GM12892 (cell line): Measurements from ENCODE around the gene LRRC45.
A peak's percentile ranks its signal among the peaks of the same experiment; 100 is the strongest.

Source experiments
- DNase-seq: peaks from one replicate; pipeline ENCODE4 v3.0.0; 2011; ENCODE audit not compliant: insufficient read length
- FAIRE-seq: peaks from 2 replicates; lab custom pipeline; 2011; peaks lifted over from hg19 to GRCh38; lab: Jason Lieb, UNC
- POLR2A ChIP-seq: IDR thresholded peaks from 2 replicates; pipeline ENCODE4 v1.6.1; 2011; ENCODE audit warnings: low read depth, low read length, control low read depth
- POLR2AphosphoS5 ChIP-seq: IDR thresholded peaks from 2 replicates; pipeline ENCODE4 v1.6.1; 2011; ENCODE audit warnings: low read depth, low read length, control low read depth
- TAF1 ChIP-seq: IDR thresholded peaks from 2 replicates; pipeline ENCODE4 v1.6.1; 2011; ENCODE audit warnings: low read depth, mild to moderate bottlenecking, control low read depth, low read length, borderline replicate concordance

The LRRC45 gene

DNA sequence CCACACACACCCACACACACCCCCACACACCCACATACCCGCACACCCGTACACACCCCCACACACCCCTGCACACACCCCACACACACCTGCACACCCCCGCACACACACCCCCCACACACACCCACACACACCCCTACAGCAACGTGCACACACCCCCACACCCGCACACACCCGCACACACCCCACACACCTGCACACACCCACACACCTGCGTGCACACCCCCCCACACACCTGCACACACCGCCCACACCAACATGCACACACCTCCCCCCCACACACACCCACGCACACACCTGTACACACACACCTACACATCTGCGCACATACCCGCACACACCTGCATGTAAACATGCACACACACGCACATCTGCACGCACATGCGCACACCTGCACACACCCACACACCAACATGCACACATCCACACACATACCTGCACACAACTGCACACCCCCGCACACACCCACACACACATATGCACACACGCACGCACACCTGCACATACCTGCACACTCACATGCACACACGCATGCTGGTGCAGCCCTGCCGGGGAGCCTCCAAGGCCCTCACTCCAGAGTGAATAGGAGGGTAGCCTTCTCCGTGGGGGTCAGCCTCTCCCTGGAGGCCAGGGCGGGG, 38.2 kb upstream of the LRRC45 start:
- FAIRE-seq = no peak
- TF ChIP-seq POLR2AphosphoS5 = peak; percentile 69; the same call in 1 of the 2 replicates
- TF ChIP-seq POLR2A = no peak
- DNase-seq = no peak

DNA sequence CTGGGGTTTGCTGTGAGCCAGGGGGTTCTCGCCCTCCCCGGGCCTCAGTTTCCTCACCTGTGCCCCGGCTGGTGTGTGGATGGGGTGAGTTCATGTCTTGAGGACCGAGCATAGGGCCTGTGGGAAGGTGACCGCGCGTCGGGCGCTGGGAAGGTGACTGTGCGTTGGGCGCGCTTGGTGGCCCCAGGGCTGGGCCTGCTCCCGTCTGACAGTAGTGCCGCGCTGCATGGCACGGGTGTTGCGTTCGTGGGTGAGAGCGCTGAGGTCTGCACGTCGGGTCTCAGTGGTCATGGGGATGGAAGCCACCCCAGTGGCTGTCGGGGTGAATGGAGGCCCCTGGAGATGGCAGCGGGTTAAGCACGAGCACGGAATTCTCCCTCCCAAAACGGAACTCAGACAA, 36.5 kb upstream of the LRRC45 start:
- FAIRE-seq (no peak), DNase-seq (no peak)
- TF ChIP-seq POLR2AphosphoS5 = no peak
- no peak for TF ChIP-seq TAF1
- no peak for TF ChIP-seq POLR2A

DNA sequence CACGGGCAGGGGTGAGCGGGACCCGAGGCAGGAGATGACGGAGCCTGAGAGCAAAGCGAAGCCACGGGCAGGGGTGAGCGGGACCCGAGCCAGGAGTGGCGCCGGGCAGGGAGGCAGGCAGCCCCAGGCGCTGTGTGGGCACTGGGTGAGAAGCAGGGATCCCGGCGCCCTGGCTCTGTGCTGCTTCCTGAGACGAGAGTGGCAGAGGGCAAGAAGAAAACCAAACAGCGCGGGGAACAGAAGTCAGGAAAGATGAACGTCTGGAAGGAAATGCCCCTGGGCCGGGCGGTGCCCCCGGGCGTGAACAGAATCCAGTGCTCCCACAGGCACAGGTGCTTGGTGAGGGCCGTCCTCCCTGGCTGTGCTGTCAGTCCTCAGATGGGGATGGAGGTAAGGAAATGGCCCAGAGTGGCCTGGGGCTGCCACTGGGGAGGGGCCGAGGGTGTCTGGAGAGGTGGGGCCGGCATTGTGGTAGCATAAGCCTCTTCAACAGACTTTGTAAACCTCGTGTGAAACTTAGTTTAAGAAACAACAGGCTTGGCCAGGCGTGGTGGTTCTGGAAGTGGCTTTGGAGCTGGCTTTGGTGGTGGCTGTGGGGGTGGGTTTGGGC, 35.8 kb upstream of the LRRC45 start:
- no peak for TF ChIP-seq POLR2A
- TF ChIP-seq TAF1 = no peak
- TF ChIP-seq POLR2AphosphoS5 = no peak
- FAIRE-seq = no peak
- DNase-seq = no peak

DNA sequence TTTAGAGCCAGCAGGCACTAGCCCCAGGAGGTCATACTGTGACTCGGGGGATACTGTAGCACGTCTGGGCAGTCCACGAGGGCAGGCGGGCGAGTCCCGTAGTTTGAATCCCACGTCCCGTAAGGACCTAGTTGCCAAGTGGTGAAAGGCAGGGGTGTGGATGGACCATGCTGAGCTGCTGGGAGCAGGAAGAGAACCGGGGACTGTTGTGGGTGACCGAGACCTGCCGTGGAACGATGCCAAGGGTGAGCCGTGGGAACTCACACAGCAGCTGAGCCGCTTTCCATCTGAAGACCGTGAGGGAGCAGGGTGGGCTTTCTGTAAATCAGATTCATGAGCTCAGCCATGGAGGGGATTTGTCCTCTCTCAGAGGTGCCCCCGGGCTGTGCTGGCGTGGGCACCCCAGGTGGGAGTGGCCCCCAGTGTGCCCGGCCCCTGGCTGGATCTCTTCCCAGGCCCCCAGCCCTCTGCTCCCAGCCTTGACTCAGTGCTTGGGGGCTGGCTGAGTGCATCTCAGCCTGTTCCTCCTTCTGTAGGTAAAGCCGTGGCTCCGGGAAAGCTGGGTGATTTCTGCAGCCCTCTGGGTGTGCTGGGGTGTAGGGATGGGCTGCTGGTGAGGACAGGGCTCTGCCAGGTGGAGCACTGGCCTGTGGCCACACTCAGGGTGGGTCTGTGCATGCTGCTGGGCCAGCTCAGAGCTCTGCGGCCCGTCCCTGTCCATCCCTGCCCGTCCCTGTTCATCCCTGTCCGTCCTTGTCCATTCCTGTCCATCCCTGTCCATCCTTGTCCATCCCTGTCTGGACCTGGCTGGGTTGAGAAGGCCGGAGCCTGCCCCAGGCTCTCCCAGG, 32.0 kb upstream of the LRRC45 start:
- FAIRE-seq = no peak

DNA sequence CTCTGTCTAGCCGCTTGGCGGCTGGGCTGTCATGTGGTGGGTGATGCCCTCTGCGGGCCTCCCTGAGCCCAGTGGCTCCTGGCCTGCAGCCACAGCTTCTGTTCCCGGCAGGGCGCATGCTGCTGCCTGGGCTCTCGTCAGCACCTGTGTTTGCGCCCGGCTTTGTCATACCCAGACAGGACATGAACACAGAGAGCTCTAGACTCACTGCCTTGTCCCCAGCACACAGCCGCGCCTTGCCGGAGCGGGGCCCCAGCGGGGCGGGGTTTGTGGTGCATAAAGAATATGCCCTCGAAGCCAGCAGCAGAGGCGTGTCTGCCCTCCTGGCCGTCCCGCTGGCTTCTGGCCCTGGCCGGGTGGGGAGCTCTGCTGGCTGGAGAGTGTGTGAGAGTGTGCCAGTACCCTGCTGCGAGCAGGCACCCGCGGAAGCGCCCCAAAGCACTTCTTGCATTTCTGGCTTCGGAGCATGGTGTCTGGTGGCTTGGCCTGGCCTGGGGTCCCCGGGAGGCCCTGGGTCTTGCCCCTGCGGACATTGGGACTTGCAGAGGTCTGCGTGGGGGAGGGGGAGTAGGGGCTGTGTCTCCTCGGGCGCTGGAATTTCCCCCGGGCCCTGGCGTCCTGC, 31.3 kb upstream of the LRRC45 start:
- TF ChIP-seq TAF1 (no peak), POLR2A (no peak), POLR2AphosphoS5 (no peak)
- FAIRE-seq (no peak), DNase-seq (no peak)

More for the DNA sequence above, 32.0 kb upstream of the LRRC45 start:
- no peak for DNase-seq
- TF ChIP-seq TAF1 (no peak), POLR2AphosphoS5 (no peak), POLR2A (no peak)

DNA sequence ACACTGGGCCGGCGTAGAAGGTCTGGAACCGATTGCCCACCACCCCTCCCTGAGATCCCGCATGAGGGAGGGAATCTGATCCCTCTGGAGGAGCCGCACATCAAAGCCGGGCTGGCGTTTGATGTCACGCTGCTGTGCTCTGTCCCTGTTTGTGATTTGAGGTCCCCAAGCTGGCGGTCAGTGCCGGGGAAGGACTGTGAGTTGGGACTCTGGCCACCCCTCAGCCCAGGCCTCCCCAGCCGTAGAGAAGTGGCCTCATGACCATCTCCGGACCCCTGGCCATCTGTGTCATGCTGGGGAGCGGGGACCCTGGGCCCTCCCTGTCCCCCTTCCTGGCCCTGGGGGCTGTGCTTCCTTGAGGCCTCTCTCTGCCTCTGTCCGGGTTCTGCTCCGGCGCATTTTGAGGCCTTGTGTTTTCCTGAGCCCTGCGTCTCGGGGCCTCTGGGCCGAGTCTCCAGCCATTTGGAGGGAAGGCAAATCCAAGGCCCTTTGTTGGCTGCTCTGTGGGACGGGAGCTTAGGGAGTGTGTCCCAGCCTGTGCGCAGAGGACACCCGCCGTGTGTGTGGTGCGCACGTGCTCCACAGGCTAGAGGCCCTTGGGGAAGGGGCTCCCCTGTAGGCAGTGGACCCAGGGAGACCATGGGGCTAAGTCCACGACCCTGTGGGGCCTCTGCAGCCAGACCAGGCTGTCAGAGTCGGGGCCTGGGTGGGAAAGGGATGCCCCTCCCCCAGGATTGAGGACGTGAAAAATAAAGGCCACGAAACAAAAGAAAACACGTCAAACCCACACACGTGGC, 30.6 kb upstream of the LRRC45 start:
- no peak for FAIRE-seq
- DNase-seq = no peak
- TF ChIP-seq POLR2AphosphoS5 = no peak
- TF ChIP-seq TAF1 = no peak
- TF ChIP-seq POLR2A = no peak

DNA sequence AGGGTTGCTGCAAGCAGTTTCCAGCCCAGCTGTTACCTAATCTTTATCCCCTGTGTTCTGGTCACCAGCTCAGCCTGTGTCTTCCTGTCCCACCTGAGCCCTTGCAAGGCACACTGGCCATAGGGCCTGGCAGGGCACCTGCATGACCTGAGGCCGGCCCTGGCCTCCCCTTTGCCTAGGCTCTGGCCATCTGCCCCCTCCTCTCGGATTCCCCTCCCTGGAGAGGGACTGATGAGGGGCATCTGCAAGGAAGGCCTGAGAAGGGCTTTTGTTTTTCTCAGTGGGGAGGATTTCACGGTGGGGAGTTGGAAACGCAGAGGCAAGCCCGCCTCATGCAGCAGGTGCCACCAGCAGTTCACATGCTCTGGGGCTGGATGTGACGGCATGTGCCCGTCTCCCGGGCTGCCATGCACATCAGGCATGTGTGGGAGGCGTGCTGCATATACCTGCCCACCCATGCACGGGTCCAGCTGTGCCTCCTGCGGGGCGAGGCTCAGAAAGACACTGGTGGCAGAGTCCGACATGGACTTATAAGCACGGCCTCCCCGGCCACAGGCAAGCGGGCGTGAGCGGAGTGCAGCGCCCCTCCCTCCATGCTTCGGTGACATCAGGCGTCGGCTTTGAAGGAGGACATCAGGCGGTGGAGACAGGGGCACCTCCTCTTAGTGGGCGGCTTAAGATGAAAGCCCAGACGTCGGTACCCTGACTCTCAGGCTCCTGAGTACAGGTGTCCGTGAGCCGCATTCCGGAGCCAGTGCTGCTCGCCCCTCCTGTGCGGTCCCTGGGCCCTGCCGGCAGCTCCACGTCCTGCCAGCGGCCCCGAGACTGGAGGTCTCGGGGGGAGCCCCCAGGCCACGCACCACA, 29.1 kb upstream of the LRRC45 start:
- no peak for TF ChIP-seq POLR2AphosphoS5
- no peak for TF ChIP-seq POLR2A
- no peak for TF ChIP-seq TAF1
- DNase-seq = no peak
- FAIRE-seq = no peak

DNA sequence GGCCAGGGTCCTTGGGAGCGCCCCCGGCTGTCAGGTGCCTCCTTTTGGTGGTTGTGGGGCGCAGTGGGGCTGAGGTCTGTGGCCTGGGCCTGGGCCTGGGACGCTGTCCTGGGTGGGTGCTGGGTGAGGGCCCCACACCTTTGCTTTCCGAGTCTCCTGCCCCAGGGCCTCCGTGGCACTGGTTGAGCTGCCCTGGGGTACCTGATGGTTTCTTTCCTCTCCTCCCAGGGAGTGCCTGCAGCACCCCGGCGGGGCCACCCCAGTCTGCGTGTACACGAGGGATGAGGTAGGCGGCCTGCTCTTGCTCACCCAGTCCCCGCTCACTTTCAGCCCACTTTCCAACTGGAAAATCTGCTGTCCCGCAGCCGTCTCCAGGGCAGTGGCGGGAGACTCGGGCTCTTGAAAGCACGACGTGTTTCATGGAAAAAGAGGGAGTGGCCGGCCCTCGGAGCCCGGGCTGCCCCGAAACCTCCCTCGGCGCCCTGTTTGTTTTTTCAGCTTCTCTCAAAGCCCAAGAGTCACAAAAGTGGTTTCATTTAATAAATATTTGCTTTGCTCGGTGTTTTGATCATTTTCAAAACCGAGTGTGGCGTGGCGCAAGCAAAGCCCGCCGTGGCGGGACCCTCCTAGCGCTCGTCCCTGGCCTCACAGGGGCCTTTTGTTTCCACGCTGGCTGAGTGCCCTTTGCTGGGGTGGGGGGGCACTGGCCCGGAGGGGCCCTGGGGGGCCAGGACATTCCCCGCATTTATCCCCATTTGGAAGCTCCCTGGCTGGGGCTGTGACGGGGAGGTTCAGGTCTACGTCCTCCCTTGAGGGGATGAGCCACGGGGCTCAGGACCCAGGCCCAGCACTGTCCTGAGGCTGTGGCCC, 28.3 kb upstream of the LRRC45 start:
- TF ChIP-seq POLR2A = no peak
- FAIRE-seq (no peak), DNase-seq (no peak)

DNA sequence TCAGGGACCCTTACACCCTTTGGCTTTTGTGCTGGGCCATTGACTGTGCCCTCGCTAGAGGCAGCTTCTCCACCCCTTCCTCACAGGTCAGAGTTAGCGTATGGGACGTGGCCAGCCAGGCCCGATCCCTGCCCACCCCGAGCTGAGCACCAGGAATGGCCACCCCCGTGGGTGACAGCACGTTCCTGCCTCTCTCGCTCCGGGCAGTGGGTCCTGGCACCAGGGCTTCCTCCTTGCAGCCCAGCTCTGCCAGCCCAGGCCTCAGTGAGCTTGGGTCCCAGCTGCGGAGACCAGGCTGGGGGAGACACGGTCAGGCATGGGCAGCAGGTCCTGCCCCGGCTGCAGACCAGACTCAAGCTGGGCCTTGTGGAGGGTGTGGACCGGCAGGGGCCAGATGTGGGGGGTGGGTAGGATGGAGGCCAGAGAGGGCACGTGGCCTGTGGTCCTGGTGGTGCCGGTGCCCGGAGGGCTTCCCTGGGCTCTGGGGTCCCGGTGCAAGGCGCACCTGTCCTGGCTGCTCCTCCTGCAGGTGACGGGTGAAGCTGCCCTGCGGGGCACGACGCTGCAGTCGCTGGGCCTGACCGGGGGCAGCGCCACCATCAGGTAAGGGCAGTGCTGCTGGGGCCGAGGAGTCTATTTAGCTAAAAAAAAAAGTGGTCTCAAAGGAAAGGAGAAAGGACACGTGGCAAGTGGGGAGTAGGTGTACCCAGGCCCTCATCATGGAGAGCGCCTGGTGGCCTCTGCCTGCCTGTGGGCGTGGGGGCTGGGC, 27.5 kb upstream of the LRRC45 start:
- TF ChIP-seq POLR2AphosphoS5 = no peak
- TF ChIP-seq TAF1 = no peak
- FAIRE-seq (no peak), DNase-seq (no peak)
